ENCODE results near the gene LAIR2. TPM values are rescaled to one million over a fixed set of nuclear protein-coding genes. Genes with fewer than 3 reads are reported as not detected.

LAIR2 gene
- total and polyA plus RNA-seq, 2 experiments from 2014 or later = not detected

GRCh38 chr19:54548806-54549205 lies 46.2 kb downstream of the LAIR2 start (continued):
- TF ChIP-seq ZNF462 (CRISPR knock-in tag; IDR thresholded peaks at IDR 0.05) = no peak

- H3K36me3 ChIP-seq (ENCODE audit: insufficient read depth) = no peaks in the 10 kb centered on the region
- H2AFZ ChIP-seq = no peak overlapping the region
- ATAC-seq = no peak
- no peak overlapping the region for H3K27ac Mint-ChIP-seq
- no peaks in the 10 kb centered on the region for H3K27me3 ChIP-seq (ENCODE audit: insufficient read depth)
- H4K20me1 ChIP-seq (replicated peaks; ENCODE audit: insufficient read depth) = no peaks in the 10 kb centered on the region
- H3K4me1 ChIP-seq (ENCODE audit: insufficient read depth) = no peaks in the 10 kb centered on the region
- peaks cover 43% of the 10 kb centered on the region for H3K36me3 Mint-ChIP-seq (ENCODE audit: low read depth)
- DNase-seq (ENCODE audit: low spot score) = no peak
- no peaks in the 10 kb centered on the region for H3K27me3 Mint-ChIP-seq (ENCODE audit: insufficient read depth, low read depth, poor library complexity)
- no peaks in the 10 kb centered on the region for H3K79me2 ChIP-seq (replicated peaks; ENCODE audit: insufficient read depth)
- H3K9me2 ChIP-seq (ENCODE audit: insufficient read depth) = no peaks in the 10 kb centered on the region
- H3K4me2 ChIP-seq = no peak overlapping the region
- peaks cover 98% of the 10 kb centered on the region for H3K9me3 Mint-ChIP-seq
- no peak overlapping the region for H3K27ac ChIP-seq (ENCODE audit: low read depth)
- H3K4me1 Mint-ChIP-seq = no peaks in the 10 kb centered on the region
- H3K4me3 ChIP-seq = no peak overlapping the region
- no peak overlapping the region for H3K4me3 Mint-ChIP-seq
- no peaks in the 10 kb centered on the region for H3F3A ChIP-seq (replicated peaks; ENCODE audit: low read depth)
- no peak for TF ChIP-seq STAT1 (IDR thresholded peaks at IDR 0.05; ENCODE audit: unreplicated experiment)
- no peak for TF ChIP-seq NANOG (IDR thresholded peaks at IDR 0.05; ENCODE audit: borderline replicate concordance)
- TF ChIP-seq CTCF (conservative IDR thresholded peaks at IDR 0.05; ENCODE audit: low read depth in 2 of 2) = no peak
- no peak for TF ChIP-seq REST (IDR thresholded peaks at IDR 0.05; ENCODE audit: unreplicated experiment)
- TF ChIP-seq CREB1 (CRISPR knock-in tag; IDR thresholded peaks at IDR 0.05; ENCODE audit: low read depth) = no peak
- TF ChIP-seq ETS1 (IDR thresholded peaks at IDR 0.05) = no peak
- TF ChIP-seq JUNB (IDR thresholded peaks at IDR 0.05; ENCODE audit: unreplicated experiment) = no peak
- no peak for TF ChIP-seq EZH2phosphoT487 (IDR thresholded peaks at IDR 0.05; ENCODE audit: unreplicated experiment)
- no peak for TF ChIP-seq ZNF114 (CRISPR knock-in tag; IDR thresholded peaks at IDR 0.05)
- TF ChIP-seq ZNF331 (CRISPR knock-in tag; IDR thresholded peaks at IDR 0.05; ENCODE audit: low read depth) = no peak
- TF ChIP-seq POLR2AphosphoS5 (IDR thresholded peaks at IDR 0.05; ENCODE audit: low read depth) = no peak
These were observed 46.6 kb downstream of the LAIR2 start for GRCh38 chr19:54549224-54549623.
